Keratinocyte (primary cell): ENCODE results near the gene SNN. TPM values are rescaled to one million over a fixed set of nuclear protein-coding genes. Genes with fewer than 3 reads are reported as not detected.

Experiments
- DNase-seq: peaks from one replicate; pipeline ENCODE4 v3.0.0-alpha.2; 2011; ENCODE audit warnings: low read depth, missing footprints, low spot score
- FAIRE-seq: peaks from 2 replicates; lab custom pipeline; 2011; peaks lifted over from hg19 to GRCh38; lab: Jason Lieb, UNC
- H2AFZ ChIP-seq: 2 replicates; pipeline ENCODE4 v1.6.0; 2012; ENCODE audit warnings: low read length, control low read depth, inconsistent platforms; ENCODE audit not compliant: control insufficient read depth
- H3K27ac ChIP-seq: 2 replicates; pipeline ENCODE4 v1.5.1; 2011; ENCODE audit warnings: low read length; ENCODE audit not compliant: control insufficient read depth, insufficient read depth
- H3K27me3 ChIP-seq: 3 replicates; pipeline ENCODE4 v1.6.0; 2011; ENCODE audit warnings: low read length; ENCODE audit not compliant: control insufficient read depth, insufficient read depth; ENCODE audit errors: extremely low read depth
- H3K36me3 ChIP-seq, 2 experiments: 2 replicates in 1 of 2; 3 replicates in 1 of 2; pipeline ENCODE4 v1.5.1; 2011; ENCODE audit warnings: low read length in 2 of 2, mild to moderate bottlenecking in 1 of 2; ENCODE audit not compliant: control insufficient read depth in 2 of 2, insufficient read depth in 2 of 2; ENCODE audit errors: extremely low read depth in 1 of 2
- H3K4me1 ChIP-seq: 3 replicates; pipeline ENCODE4 v1.5.1; 2011; ENCODE audit warnings: low read length; ENCODE audit not compliant: control insufficient read depth, insufficient read depth; ENCODE audit errors: extremely low read depth
- H3K4me2 ChIP-seq: 3 replicates; pipeline ENCODE4 v1.6.0; 2011; ENCODE audit warnings: low read depth, low read length; ENCODE audit not compliant: control insufficient read depth, insufficient read depth; ENCODE audit errors: extremely low read depth
- H3K4me3 ChIP-seq, 3 experiments: fragments of 200-600 bp in 1 of 3; sonication (generic) in 1 of 3; 2 replicates in 2 of 3; 3 replicates in 1 of 3; pipeline ENCODE4 v1.5.1; 2011 to 2016; ENCODE audit warnings: low read length in 3 of 3, mild to moderate bottlenecking in 3 of 3, control low read depth in 2 of 3, inconsistent platforms in 1 of 3, low read depth in 1 of 3, mixed read lengths in 1 of 3, mixed run types in 1 of 3, moderate library complexity in 1 of 3; ENCODE audit not compliant: control insufficient read depth in 2 of 3, insufficient read depth in 2 of 3; ENCODE audit errors: extremely low read depth in 1 of 3
- H3K79me2 ChIP-seq: 2 replicates; pipeline ENCODE4 v1.6.0; 2012; ENCODE audit warnings: low read length; ENCODE audit not compliant: control insufficient read depth, insufficient read depth
- H3K9ac ChIP-seq: 3 replicates; pipeline ENCODE4 v1.6.0; 2011; ENCODE audit warnings: low read length; ENCODE audit not compliant: control insufficient read depth, insufficient read depth; ENCODE audit errors: extremely low read depth
- H3K9me1 ChIP-seq: 3 replicates; pipeline ENCODE4 v1.6.0; 2011; ENCODE audit warnings: low read length; ENCODE audit not compliant: control insufficient read depth, insufficient read depth; ENCODE audit errors: extremely low read depth
- H3K9me3 ChIP-seq: 2 replicates; pipeline ENCODE4 v1.5.1; 2012; ENCODE audit warnings: low read depth, low read length; ENCODE audit not compliant: control insufficient read depth
- H4K20me1 ChIP-seq: 3 replicates; pipeline ENCODE4 v1.6.0; 2011; ENCODE audit warnings: low read length; ENCODE audit not compliant: control insufficient read depth, insufficient read depth; ENCODE audit errors: extremely low read depth
- EZH2 ChIP-seq: IDR thresholded peaks from one replicate; pipeline ENCODE4 v1.6.1; 2012; ENCODE audit warnings: inconsistent platforms, mild to moderate bottlenecking, low read length, moderate library complexity
- dilution Hi-C: fragments of 300-500 bp; cut with MboI; formaldehyde crosslinking; loops from one replicate; pipeline ENCODE4 v1.7.0; 2020; ENCODE audit warnings: low sequenced_read_pairs; ENCODE audit not compliant: extremely low pct_ligation_motif_present
- polyA plus RNA-seq, 5 experiments: library from polyadenylated mRNA; depleted of rRNA in 3 of 5; stranded (reverse) in 3 of 5; stranded (forward) in 1 of 5; unstranded in 1 of 5; fragments of >200 nt; gene quantifications; 1 replicate in 1 of 5; 2 replicates in 3 of 5; 3 replicates in 1 of 5; pipeline versions ENCODE4 v1.2.1 to v1.2.3, GENCODE V29; 2011 to 2012; ENCODE audit warnings: missing spikeins in 2 of 5, low read depth in 1 of 5, low replicate concordance in 1 of 5
- TF ChIP-seq, protein P1 (sequence below), 3 experiments: IDR thresholded peaks in 1 of 3; conservative IDR thresholded peaks in 1 of 3; optimal IDR thresholded peaks in 1 of 3; 2 replicates in 2 of 3; 3 replicates in 1 of 3; pipeline versions ENCODE3 to v1.5.1; 2011; ENCODE audit warnings: low read length in 3 of 3, mild to moderate bottlenecking in 3 of 3, moderate library complexity in 2 of 3, control low read depth in 1 of 3, inconsistent platforms in 1 of 3; ENCODE audit not compliant: insufficient read depth in 2 of 3; ENCODE audit errors: extremely low read depth in 1 of 3

The SNN gene
- polyA plus RNA-seq, 1 donor (not counting 4 experiments of a cell fraction or from before 2014, with no cell fraction given), result 15.9 TPM

DNA sequence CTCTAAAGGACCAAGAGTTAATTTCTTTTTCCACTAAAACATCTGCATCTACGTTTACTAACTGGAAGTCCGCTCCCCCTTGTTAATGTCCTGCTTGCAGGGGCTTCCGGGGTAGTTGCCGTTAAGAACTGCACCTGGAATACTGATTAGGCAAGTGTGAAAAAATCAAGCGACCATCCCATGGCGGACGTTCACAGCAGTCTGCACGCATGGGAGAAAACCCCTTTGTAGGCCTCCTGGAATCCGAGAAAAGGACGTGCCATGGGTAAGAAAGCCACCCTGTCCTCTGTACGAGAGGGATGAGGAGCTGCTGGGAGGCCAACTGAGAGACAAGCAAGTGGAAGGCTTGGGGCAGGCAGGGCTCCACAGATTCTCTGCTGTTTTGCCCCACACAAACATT lies 14.9 kb downstream of the SNN start:
- H3K9me3 ChIP-seq, result no peaks in the 10 kb centered on the region
- H3K9ac ChIP-seq, result peak overlapping the region; percentile 14
- dilution Hi-C loops, result no loop called here
- H3K36me3 ChIP-seq, result peaks cover 30 to 67% of the 10 kb centered on the region in 2 experiments
- H3K9me1 ChIP-seq, result peaks cover 2% of the 10 kb centered on the region
- peaks cover 13% of the 10 kb centered on the region for H4K20me1 ChIP-seq
- H3K4me2 ChIP-seq, result no peak overlapping the region
- no peak overlapping the region for H2AFZ ChIP-seq
- no peak for DNase-seq
- no peak overlapping the region for H3K4me3 ChIP-seq
- TF ChIP-seq, protein P1, sequence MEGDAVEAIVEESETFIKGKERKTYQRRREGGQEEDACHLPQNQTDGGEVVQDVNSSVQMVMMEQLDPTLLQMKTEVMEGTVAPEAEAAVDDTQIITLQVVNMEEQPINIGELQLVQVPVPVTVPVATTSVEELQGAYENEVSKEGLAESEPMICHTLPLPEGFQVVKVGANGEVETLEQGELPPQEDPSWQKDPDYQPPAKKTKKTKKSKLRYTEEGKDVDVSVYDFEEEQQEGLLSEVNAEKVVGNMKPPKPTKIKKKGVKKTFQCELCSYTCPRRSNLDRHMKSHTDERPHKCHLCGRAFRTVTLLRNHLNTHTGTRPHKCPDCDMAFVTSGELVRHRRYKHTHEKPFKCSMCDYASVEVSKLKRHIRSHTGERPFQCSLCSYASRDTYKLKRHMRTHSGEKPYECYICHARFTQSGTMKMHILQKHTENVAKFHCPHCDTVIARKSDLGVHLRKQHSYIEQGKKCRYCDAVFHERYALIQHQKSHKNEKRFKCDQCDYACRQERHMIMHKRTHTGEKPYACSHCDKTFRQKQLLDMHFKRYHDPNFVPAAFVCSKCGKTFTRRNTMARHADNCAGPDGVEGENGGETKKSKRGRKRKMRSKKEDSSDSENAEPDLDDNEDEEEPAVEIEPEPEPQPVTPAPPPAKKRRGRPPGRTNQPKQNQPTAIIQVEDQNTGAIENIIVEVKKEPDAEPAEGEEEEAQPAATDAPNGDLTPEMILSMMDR (optimal IDR thresholded peaks at IDR 0.05 in 1 of 3, IDR thresholded peaks at IDR 0.05 in 1 of 3, conservative IDR thresholded peaks at IDR 0.05 in 1 of 3; ENCODE audit: extremely low read depth in 1 of 3, insufficient read depth in 2 of 3, low read length in 3 of 3), result no peak
- no peak for TF ChIP-seq EZH2
- peak overlapping the region; percentile 63 for H3K27ac ChIP-seq
- no peak for FAIRE-seq
- no peaks in the 10 kb centered on the region for H3K27me3 ChIP-seq
- H3K79me2 ChIP-seq, result peaks cover 9% of the 10 kb centered on the region
- peaks cover 19% of the 10 kb centered on the region for H3K4me1 ChIP-seq

DNA sequence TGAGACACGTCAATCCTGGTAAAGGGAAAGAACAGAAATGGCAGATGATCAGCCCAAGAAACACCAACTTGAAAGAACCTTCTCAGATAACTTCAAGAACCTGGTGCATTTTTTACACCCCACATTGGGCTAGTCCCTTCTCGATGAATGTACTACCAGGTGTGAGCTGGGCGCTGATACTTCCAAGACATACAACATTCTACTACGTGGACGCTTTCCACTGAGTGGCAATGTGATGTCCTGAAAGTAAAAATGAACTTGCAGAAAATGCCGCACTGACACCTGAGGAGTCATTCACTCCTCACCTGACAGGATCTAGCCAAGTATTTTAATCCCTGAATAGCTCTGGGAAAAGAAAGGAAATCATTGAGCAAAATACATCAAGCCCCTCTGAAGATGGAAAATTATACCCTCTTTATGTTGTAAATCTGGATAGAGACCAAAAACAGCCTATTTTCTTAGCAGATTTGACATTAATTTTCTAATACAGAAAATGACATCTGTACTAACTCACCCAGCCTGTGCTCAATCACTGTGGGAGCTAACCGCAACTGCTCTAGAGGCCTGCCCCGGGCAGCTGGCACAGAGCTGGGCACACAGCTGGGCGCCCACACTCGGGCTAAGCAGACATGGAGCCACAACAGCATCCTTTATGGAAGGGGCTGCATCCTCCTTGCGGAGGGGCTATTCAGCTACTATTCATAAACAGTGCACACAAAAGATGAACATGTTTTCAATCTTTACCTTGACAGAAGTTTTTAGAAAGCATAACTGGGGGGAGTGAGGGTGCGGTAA lies 16.2 kb downstream of the SNN start:
- Histone ChIP-seq H2AFZ (no peak overlapping the region), H3K9ac (no peak overlapping the region), H3K9me1 (peaks cover 2% of the 10 kb centered on the region), H3K79me2 (peaks cover 9% of the 10 kb centered on the region), H3K9me3 (no peaks in the 10 kb centered on the region), H3K27me3 (no peaks in the 10 kb centered on the region), H4K20me1 (peaks cover 13% of the 10 kb centered on the region), H3K4me1 (peaks cover 19% of the 10 kb centered on the region), H3K4me3 (no peak overlapping the region), H3K4me2 (no peak overlapping the region), H3K27ac (no peak overlapping the region), H3K36me3 (peaks cover 27 to 61% of the 10 kb centered on the region in 2 experiments)
- no peak for DNase-seq
- FAIRE-seq, result no peak
- TF ChIP-seq, protein P1 (optimal IDR thresholded peaks at IDR 0.05 in 1 of 3, IDR thresholded peaks at IDR 0.05 in 1 of 3, conservative IDR thresholded peaks at IDR 0.05 in 1 of 3; ENCODE audit: extremely low read depth in 1 of 3, insufficient read depth in 2 of 3, low read length in 3 of 3), result no peak
- no peak for TF ChIP-seq EZH2
- dilution Hi-C loops, result no loop called here
